ENCODE results near the gene PHYH. TPM values are rescaled to one million over a fixed set of nuclear protein-coding genes. Genes with fewer than 3 reads are reported as not detected.

Gene PHYH
- total RNA-seq, 2 experiments from 2014 or later: 6.9 to 15.1 TPM

DNA sequence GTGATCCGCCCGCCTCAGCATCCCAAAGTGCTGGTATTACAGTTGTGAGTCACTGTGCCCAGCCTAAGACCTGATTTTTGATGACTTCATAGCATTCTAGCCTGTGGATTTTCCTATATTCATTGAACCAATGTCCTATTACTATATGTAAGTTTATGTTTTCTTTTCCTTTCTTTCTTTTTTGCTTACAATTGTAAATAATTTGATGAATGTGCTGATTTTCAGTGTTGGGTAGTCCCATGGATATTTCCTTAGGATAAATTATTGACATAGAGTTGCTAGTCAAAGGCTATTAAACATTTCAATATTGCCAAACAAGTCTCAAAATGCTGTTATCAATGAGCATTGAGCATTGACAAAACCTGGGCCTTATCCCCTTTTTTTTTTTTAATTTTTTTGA is 9.9 kb upstream of the PHYH start:
- ChIA-PET POLR2A (interaction anchor here (0.6 kb wide), 1 partner anchor 85 kb away, joined by 5 read pairs; no protein-coding TSS in a partner anchor), CTCF (ENCODE audit: unreplicated experiment) (no interaction called here)
- H3K4me2 ChIP-seq (ENCODE audit: low read length): no peak overlapping the region
- no peaks in the 10 kb centered on the region for H3K36me3 ChIP-seq (ENCODE audit: insufficient read depth, low read length)
- H3K4me1 ChIP-seq (ENCODE audit: insufficient read depth, low read length, poor library complexity, severe bottlenecking): no peaks in the 10 kb centered on the region
- no peaks in the 10 kb centered on the region for H4K20me1 ChIP-seq (ENCODE audit: insufficient read depth, low read length)
- TF ChIP-seq, protein P1, sequence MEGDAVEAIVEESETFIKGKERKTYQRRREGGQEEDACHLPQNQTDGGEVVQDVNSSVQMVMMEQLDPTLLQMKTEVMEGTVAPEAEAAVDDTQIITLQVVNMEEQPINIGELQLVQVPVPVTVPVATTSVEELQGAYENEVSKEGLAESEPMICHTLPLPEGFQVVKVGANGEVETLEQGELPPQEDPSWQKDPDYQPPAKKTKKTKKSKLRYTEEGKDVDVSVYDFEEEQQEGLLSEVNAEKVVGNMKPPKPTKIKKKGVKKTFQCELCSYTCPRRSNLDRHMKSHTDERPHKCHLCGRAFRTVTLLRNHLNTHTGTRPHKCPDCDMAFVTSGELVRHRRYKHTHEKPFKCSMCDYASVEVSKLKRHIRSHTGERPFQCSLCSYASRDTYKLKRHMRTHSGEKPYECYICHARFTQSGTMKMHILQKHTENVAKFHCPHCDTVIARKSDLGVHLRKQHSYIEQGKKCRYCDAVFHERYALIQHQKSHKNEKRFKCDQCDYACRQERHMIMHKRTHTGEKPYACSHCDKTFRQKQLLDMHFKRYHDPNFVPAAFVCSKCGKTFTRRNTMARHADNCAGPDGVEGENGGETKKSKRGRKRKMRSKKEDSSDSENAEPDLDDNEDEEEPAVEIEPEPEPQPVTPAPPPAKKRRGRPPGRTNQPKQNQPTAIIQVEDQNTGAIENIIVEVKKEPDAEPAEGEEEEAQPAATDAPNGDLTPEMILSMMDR (conservative IDR thresholded peaks at IDR 0.05; ENCODE audit: low read length): no peak
- no peak for TF ChIP-seq EZH2phosphoT487 (IDR thresholded peaks at IDR 0.05; ENCODE audit: borderline replicate concordance, low read depth, low read length)
- H3K9me2 ChIP-seq (ENCODE audit: insufficient read depth, low read length): no peaks in the 10 kb centered on the region
- no peak overlapping the region for H2AFZ ChIP-seq (ENCODE audit: low read length)
- H3K9me3 ChIP-seq (ENCODE audit: low read length): no peaks in the 10 kb centered on the region
- intact Hi-C loops (cut with micrococcal nuclease; ENCODE audit: unreplicated experiment): no loop called here
- H3K4me3 ChIP-seq (ENCODE audit: low read depth, low read length, poor library complexity, severe bottlenecking): no peak overlapping the region
- no peaks in the 10 kb centered on the region for H3K79me2 ChIP-seq (ENCODE audit: insufficient read depth, low read depth, low read length)
- no peak overlapping the region for H3K27ac ChIP-seq (ENCODE audit: low read depth, low read length, poor library complexity, severe bottlenecking)
- no TSS peak for BruUV-seq (replicated peaks)
- no peak for DNase-seq (ENCODE audit: low spot score)

- no peaks in the 10 kb centered on the region for H3K9me3 ChIP-seq (ENCODE audit: low read length)
- H3K27ac ChIP-seq (ENCODE audit: low read depth, low read length, poor library complexity, severe bottlenecking): no peak overlapping the region
- no peaks in the 10 kb centered on the region for H4K20me1 ChIP-seq (ENCODE audit: insufficient read depth, low read length)
- DNase-seq (ENCODE audit: low spot score): no peak
- POLR2A ChIA-PET: interaction anchor here (0.7 kb wide), 1 partner anchor 9 kb away, joined by 3 read pairs; no protein-coding TSS in a partner anchor
- H3K79me2 ChIP-seq (ENCODE audit: insufficient read depth, low read depth, low read length): no peaks in the 10 kb centered on the region
- intact Hi-C loops (cut with micrococcal nuclease; ENCODE audit: unreplicated experiment): no loop called here
- BruUV-seq (replicated peaks): no TSS peak
- H3K36me3 ChIP-seq (ENCODE audit: insufficient read depth, low read length): no peaks in the 10 kb centered on the region
- H3K4me2 ChIP-seq (ENCODE audit: low read length): no peak overlapping the region
- TF ChIP-seq, protein P1 (conservative IDR thresholded peaks at IDR 0.05; ENCODE audit: low read length): no peak
- TF ChIP-seq EZH2phosphoT487 (IDR thresholded peaks at IDR 0.05; ENCODE audit: borderline replicate concordance, low read depth, low read length): no peak
- H2AFZ ChIP-seq (ENCODE audit: low read length): no peak overlapping the region
- H3K9me2 ChIP-seq (ENCODE audit: insufficient read depth, low read length): no peaks in the 10 kb centered on the region
- no peak overlapping the region for H3K4me3 ChIP-seq (ENCODE audit: low read depth, low read length, poor library complexity, severe bottlenecking)
- CTCF ChIA-PET (ENCODE audit: unreplicated experiment): no interaction called here
- no peaks in the 10 kb centered on the region for H3K4me1 ChIP-seq (ENCODE audit: insufficient read depth, low read length, poor library complexity, severe bottlenecking)
These were observed 8.2 kb upstream of the PHYH start for GRCh38 chr10:13308096-13308495.

- Histone ChIP-seq H3K9me2 (ENCODE audit: insufficient read depth, low read length) (no peaks in the 10 kb centered on the region), H3K27ac (ENCODE audit: low read depth, low read length, poor library complexity, severe bottlenecking) (no peak overlapping the region), H3K4me3 (ENCODE audit: low read depth, low read length, poor library complexity, severe bottlenecking) (no peak overlapping the region), H2AFZ (ENCODE audit: low read length) (no peak overlapping the region), H4K20me1 (ENCODE audit: insufficient read depth, low read length) (no peaks in the 10 kb centered on the region), H3K4me1 (ENCODE audit: insufficient read depth, low read length, poor library complexity, severe bottlenecking) (peaks cover 9% of the 10 kb centered on the region), H3K9me3 (ENCODE audit: low read length) (no peaks in the 10 kb centered on the region), H3K36me3 (ENCODE audit: insufficient read depth, low read length) (no peaks in the 10 kb centered on the region), H3K4me2 (ENCODE audit: low read length) (no peak overlapping the region), H3K79me2 (ENCODE audit: insufficient read depth, low read depth, low read length) (no peaks in the 10 kb centered on the region)
- CTCF ChIA-PET (ENCODE audit: unreplicated experiment): no interaction called here
- TF ChIP-seq EZH2phosphoT487 (IDR thresholded peaks at IDR 0.05; ENCODE audit: borderline replicate concordance, low read depth, low read length): no peak
- TF ChIP-seq, protein P1 (conservative IDR thresholded peaks at IDR 0.05; ENCODE audit: low read length): no peak
- DNase-seq (ENCODE audit: low spot score): no peak
- intact Hi-C loops (cut with micrococcal nuclease; ENCODE audit: unreplicated experiment): no loop called here
- no TSS peak for BruUV-seq (replicated peaks)
- POLR2A ChIA-PET: no interaction called here
These were observed 6.2 kb upstream of the PHYH start for GRCh38 chr10:13306103-13306502.

Data from OCI-LY7 (cell line).